HG03095 (cell line): Measurements from ENCODE around the gene CBR3.

Experiments
- ATAC-seq: cut with Tn5 transposase; IDR thresholded peaks from one replicate; pipeline ENCODE4 v1.9.1; 2021; ENCODE audit warnings: moderate library complexity; ENCODE audit not compliant: unreplicated experiment

The CBR3 gene

DNA sequence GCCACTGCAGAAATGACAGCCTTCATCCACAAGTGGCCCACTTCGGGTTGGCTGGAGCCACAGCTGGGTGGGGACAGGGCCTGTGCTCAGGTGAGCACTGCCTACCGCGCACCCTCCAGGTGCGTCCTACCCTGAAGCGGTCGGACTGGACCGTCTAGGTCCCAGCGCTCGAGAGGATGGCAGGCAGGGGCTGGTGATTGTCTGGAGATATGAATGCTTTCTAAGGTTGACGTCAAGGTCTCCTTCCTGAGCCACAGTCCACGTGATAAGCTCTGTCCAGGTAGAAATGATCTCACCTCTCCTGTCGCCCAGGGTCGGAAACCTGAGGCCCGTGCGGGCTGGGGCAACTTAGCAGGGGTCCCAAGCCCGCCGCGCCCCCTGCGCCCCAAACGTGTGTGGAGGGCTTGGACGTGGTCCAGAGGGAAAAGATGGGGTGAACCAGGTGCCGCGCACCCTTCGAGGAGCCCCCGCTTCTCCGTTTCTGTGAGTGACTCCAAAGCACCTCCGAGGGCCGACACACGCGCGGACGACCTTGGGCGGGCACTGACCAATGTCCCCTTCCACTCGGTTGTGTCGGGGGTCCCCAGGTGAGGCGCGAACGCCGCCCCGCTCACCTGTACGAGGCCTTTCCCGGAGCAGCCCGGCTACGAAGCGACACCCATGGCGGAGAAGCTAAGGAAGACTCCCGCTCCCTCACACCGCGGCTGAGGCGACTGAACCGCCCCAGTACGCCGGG is 20.9 kb downstream of the CBR3 start:
- no peak for ATAC-seq

DNA sequence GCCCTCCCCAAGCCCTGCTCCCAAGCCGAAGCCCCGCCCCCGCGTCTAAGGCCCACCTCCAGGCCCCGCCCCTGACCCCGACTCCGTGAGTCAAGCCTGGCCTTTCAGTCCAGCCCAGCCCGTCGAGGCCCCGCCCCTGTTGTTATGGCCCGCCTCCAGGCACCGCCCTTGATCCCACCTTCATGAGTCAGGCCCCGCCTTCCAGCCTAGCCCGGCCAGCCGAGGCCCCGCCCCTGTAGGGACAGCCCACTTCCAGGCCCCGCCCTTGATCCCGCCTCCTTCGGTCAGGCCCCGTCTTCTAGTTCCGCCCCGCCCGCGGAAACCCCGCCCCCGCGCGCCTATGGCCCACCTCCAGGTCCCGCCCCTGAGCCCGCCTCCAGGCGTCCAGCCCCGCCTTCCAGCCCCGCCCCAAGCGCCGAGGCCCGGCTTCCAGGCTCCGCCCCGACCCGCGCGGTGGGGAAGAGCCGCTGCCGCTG is 21.5 kb downstream of the CBR3 start:
- peak; percentile 87 for ATAC-seq

DNA sequence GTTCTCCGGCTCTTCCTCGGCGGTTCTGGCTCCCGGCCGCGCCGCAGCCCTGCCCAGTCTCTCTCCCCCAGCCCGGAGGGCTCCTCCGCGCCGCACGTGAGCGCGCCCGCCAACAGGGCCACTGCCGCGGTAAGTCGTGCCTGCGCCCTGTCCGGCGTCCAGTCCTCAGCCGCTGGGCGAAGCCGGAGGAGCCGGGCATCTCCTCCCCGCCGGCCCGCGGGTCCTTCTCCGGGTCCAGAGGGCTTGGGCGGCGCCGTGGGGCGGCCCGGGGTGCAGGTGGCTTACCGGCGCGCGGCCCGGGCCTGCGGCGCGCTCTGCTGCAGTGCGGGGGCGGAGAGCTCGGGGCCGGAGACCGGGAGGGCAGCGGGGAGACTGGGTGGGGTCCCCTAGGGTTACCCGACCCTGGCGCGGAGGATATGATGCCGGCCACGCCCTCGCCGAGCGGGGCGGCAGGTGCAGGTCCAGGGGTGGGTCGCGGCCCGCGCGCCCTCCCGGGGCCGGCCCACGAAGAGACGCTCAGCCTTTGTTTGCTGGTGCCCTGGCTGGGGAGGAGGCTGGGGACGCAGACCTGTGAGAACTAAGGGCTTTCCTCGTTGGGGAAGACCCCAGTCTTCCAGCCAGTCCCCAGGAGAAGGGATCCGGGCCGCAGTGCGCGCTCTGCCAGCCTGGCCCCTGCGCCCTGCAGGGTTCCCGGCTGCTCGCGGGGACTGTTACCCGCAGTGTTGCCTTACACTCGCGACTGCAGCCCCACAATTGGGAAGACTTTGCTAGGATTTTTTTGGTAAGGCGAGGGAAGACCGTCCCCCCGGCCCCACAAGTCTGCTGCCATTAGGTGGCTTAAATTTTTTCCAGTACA is 22.2 kb downstream of the CBR3 start, which contains the start of gene DOP1B:
Gene DOP1B (plus strand): TSS at position 10 of the 856 bp plus-strand sequence. CDS start 7,910 bp downstream, outside the sequence.
- ATAC-seq: peak; percentile 10

DNA sequence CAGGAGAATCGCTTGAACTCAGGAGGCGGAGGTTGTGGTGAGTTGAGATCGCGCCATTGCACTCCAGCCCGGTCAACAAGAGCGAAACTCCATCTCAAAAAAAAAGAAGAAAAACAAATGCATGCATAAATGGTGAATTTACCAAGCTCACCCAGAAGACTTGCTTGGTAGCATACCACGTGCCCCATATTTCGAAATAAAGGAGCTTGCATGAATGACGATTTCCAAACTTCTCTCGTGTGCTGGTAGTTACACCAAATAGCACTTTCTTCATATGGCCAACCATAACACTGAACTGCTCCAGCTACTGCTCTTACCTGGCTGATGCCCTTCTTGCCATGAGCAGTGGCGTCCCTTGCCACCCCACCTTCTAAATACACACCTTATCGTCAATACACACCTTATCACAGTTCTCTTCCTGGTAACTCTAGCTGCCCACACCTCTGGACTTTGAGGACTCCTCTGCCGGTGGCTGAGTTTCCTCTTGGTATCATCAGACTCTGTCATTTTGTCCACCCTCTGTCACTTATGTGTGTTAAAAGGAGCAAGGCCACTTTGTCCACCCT is 24.6 kb downstream of the CBR3 start:
- ATAC-seq: no peak

DNA sequence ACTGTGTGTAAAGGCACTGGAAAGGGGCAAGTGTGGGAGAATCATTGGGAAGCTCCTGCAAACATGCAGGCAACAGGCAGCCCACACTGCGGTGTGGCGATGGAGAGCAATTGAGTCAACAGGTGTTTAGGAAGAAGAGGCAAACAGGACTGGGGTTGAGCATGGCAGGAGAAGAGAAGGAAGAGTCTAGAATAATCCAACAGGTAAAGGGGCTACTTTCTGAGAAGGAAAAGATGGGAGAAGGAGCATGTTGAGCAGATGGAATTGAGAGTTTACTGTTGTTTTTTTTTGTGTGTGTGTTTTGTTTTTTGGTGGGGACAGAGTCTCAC is 25.9 kb downstream of the CBR3 start:
- no peak for ATAC-seq

DNA sequence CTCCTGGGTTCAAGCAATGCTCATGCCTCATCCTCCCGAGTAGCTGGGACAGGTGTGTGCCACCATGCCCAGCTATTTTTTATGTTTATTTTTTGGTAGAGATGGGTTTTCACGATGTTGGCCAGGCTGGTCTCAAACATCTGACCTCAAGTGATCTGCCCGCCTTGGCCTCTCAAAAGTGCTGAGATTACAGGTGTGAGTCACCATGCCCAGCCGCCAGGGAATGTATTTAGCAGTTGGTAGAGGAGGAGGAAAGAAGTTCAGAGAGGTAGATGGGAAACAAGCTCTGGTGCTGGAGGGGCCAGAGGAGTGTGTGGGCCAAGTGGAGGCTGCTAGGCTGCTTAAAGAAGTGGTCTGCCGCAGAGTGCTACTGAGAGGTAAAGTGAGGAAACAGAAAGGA is 27.8 kb downstream of the CBR3 start:
- no peak for ATAC-seq

DNA sequence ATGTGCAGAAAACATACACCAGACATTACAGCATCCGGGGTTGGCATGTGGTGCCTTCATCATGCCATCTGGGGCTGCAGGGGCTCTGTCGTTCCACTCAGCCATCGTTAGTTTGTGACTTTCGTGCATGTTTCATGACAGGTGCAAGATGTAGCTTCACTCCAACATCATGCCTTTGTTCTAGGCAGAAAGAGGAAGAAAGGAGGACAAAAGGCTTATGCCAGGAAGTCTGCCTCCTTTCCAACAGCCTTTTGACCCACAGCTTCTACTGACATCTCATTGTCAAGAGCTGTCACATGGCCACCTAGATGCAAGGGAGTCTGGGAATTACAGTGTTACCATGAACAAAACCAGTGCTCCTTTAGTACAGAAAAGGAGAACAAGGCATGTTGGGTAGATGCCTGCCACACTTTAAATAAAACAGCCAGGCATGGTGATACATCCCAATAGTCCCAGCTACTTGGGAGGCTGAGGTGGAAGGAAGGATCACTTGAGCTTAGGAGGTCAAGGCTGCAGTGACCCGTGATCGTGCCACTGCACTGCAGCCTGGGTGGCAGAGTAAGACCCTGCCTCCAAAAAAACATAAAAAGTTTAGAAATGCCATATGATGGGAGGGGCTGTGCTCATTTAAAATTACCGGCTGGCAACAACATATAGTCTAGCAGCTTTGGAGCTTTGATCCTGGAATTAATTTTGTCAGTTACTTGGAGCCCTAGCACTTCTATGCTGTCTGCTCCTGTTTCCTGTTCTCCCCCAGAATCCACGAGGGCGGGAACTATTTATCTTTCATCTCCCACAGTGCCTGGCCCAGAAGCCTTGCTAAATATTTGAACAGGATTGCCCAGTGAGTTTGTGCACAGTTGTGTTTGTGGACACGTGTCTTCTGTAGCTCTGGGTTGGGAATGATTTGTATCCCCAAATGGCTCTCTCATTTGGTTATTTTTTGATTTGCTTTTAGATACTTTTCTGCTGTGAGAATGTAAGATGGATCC is 29.2 kb downstream of the CBR3 start:
- no peak for ATAC-seq

DNA sequence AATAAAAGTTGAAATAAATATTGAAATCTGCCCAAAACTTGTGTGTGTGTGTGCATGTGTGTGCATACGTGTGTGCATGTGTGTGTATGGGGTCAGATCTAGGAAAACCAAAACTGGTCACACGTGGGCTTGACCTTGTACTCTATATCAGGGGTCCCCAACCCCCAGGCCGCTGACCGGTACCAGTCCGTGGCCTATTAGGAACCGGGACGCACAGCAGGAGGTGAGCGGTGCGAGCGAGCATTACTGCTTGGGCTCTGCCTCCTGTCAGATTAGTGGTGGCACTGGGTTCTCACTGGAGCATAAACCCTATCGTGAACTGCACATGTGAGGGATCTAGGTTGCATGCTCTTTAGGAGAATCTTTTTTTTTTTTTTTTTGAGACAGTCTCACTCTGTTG is 30.5 kb downstream of the CBR3 start:
- ATAC-seq: no peak

DNA sequence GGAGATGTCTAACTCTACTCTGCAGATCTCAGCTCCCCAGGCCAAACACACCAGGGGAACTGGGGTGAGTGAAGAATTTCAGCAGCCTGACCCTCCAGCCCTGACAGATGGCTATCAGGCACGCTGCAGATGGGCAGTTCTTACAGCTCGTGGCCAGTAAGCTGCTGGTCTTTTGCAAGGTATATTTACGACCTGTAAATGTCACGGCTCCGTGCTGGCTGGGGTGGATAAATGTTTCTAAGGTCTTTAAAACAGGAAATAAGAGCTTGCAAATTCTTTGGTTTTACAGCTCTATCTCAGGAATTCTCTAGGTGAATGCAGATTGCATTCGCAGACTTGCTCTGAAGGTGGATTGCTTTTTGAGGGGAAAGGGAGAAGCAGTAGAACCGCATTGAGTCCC is 31.8 kb downstream of the CBR3 start:
- no peak for ATAC-seq

DNA sequence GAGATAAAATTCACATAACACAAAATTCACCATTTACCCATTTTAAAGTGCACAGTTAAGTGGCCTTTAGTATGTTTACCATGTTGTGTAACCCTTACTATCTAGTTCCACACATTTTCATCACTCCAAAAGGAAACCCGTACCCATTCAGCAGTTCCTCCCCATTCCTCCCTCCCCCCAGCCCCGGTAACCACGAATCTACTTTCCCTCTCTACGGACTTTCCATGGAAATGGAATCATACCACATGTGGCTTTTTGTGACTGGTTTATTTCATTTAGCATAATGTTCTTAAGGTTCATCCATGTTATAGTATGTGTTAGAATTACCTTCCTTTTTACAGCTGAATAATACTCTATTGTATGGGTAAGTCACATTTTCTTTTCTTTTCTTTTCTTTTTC is 32.7 kb downstream of the CBR3 start:
- ATAC-seq: no peak

DNA sequence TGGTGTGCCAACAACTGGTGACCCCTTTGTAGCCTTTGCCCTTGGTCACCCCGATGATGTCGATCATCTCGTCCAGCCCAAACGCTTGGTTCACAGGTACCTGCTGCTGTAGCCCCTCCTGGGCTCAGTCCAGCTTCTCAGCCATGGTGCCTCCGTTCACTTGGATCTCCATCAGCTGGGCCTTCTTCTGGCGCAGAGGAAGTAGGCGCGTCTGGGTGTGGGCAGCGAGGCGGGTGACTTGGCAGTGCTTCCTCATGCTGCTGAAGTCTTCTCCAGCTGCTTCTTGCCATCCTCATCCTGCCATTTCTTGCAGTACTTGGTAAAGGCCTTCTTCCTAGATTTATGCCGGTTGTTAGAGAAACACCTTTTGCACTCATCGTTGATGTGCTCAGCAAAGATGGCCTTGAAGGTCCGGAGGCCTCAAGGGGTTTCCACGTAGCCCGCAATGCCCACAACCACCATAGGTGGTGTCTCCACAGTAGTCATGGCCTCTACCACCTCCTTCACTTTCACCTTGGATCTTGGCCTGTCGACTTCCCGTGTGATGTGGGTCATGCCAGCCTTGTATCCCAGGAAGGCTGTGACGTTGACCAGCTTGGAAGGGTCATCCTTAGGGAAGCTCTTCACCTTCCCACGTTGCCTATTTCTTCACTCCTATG is 34.7 kb downstream of the CBR3 start:
- ATAC-seq: no peak

DNA sequence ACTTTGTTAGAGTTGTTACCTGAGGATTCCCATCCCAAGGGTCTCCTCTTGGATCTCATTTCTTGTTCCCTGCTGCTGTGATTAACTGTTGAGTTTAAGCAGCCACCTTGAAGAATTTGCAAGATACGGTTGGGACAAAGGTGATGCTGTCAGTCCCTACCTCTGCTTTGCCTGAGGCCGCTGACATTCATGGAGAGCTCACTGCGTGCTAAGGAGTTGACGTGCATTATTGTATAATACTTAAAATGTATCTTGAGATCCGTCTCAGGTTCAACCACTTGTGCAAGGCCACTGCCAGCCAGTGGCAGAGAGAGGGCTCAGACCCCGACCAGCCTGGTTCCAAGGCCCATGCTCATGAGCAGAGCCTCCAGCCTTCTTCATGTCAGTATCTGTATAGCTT is 35.9 kb downstream of the CBR3 start:
- ATAC-seq: no peak

DNA sequence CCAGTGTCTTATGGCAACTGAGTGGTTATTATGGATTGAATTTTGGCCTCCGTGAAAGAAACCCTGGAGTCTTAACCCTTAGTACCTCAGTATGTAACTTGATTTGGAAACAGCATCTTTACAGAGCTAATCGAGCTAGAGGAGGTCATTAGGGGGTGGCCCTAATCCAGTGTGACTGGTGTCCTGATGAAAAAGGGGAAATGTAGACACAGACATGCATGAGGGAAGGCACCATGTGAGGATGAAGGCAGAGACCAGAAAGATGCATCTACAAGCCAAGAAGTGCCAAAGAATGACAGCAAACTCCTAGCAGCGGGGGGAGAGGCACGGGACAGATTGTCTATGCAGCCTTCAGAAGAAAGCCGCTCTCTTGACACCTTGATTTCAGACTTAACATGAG is 36.5 kb downstream of the CBR3 start:
- ATAC-seq: no peak

DNA sequence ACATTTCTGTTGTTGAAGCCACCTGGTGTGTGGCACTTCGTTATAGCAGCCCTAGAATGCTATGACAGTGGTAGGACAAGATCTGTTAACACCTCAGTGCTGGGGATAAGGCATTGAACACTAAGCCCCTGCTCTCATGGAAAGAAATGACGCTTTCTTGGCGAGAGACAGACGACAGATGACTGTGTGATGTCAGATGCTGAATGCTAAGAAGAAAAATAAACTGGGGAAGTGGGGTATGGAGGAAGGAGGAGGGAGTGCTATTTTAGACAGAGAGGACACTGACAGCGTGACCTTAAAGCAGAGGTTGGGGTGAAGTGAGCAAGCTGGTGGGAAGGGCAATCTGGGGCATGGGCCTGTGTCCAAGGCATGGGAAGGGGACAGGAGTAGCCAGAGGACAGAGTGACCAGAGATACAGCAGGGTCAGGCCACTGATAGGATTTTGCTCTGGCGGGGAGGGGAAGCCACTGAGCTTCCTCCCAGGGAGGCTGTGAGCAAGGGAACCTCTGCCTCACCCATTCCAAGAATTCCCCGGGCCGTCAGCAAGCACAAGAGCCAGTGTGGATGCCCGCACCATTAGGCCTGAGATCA is 37.0 kb downstream of the CBR3 start:
- no peak for ATAC-seq

DNA sequence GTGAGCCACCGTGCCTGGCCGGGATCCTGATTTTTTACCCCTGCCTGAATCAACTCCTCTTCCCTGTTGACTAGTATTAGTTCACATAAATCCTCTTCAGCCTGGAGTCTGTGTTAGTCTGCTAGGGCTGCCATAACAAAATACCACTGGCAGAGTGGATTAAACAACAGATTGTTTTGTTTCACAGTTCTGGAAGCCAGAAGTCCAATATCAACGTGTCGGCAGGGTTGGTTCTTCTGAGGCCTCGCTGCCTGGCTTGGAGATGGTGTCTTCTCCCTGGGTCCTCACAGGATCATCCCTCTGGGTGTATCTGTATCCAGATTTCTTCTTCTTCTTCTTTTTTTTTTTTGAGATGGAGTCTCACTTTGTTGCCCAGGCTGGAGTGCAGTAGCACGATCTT is 39.9 kb downstream of the CBR3 start:
- no peak for ATAC-seq

DNA sequence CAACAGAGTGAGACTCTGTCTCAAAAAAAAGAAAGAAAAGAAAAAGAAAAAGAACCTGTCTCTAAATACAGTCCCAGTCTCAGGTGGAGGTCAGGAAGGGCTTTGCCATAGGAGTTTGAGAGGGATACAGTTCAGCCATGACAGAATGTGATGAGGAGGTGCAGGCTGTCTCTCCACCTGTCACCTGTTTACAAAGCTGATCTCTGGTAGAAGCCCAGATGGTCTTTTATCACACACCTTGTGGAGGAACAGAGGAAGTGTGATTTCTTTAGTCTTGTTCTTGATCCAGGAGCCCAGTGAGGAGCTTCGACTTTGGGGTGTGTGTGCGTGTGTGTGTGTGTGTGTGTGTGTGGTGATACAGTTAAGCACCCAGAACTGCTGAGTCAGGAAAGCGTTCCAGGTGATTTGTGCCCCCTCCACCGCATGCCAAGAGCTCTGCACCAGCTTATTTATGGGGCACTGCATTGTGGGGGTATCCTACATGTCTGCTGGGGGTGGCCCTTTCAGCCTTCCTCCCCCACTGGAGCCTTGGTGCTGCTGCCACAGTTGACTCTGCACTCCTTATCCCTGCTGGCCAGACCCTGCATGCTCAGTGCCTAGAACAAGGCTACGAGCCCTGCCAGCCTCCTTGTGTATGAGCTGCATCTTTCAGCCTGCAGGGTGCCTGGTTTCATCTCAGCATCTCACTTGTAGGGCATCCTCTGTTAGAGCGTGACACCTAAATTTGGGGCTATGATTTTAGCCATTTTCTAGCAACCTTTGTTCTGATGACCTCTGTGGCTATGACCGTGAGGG is 41.1 kb downstream of the CBR3 start:
- no peak for ATAC-seq

DNA sequence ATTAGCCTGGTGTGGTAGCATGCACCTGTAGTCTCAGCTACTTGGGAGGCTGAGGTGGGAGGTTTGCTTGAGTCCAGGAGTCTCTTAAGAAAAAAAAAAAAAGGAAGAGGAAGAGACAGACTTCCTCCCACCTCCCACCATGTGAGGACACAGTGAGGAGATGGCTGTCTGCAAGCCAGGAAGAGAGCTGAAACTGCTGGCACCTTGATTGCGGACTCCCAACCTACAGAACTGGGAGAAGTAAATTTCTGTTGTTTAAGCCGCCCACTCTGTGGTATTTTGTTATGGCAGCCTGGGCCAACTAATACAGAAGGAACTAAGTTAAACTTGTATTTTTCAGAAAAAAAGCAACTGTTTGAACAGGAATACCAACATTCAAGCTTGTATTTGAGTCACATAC is 43.5 kb downstream of the CBR3 start:
- no peak for ATAC-seq

DNA sequence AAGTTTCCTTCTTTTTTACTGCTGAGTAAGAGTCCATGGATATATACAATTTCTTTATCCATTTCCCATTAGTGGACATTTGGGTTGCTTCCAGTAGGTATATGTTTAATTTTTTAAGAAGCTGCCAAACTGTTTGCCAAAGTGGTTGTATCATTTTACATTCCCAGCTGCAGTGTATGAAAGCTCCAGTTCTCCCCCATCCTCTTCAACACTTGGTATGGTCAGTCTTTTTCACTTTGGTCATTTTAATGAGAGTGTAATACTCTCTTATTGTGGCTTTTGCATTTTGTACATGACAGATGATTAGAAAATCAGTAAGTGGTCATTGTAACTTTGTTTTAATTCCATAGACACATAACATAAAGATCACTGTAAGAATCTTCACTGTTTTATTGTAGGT is 44.3 kb downstream of the CBR3 start:
- no peak for ATAC-seq

DNA sequence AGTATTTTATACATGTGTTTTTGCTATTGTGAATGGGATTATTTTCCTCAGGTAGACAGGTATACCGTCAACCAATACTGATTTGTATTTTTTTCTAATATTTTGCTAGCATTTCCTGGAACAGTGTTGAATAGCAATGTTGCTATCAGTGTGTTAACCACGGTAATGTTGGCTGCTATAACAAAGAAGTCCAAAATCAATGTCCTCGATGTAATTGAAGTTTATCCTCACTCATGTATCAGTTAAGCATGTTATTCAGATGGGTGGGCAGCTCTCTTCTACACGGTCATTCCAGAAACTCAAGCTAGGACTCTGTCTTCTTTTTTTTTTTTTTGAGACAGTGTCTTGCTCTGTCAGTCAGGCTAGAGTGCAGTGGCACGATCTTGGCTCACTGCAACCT is 46.1 kb downstream of the CBR3 start:
- no peak for ATAC-seq
